H1 (cell line): ENCODE measurements around the gene FBXO38. TPM values are rescaled to one million over a fixed set of nuclear protein-coding genes. Genes with fewer than 3 reads are reported as not detected.

Experiments
- CTCF ChIA-PET: fragments of 300-600 bp; sonication (Branson Sonifier 250); formaldehyde crosslinking; loops from one replicate; lab custom pipeline; 2021; ENCODE audit not compliant: partially characterized antibody; lab: Charles Lee
- POLR2A ChIA-PET: fragments of 300-600 bp; sonication (Branson Sonifier 250); formaldehyde crosslinking; loops from one replicate; lab custom pipeline; 2021; ENCODE audit warnings: inconsistent platforms; ENCODE audit not compliant: partially characterized antibody; lab: Charles Lee
- DNase-seq, 2 experiments: peaks; one replicate each; pipeline versions ENCODE4 v3.0.0 to v3.0.0-alpha.2; 2010 to 2022; ENCODE audit warnings: low spot score in 2 of 2, low read depth in 1 of 2, mixed read lengths in 1 of 2
- FAIRE-seq: peaks from 2 replicates; lab custom pipeline; 2011; peaks lifted over from hg19 to GRCh38; lab: Jason Lieb, UNC
- H2AFZ ChIP-seq: 2 replicates; pipeline ENCODE4 v1.8.1; 2012; ENCODE audit warnings: low read length, inconsistent platforms
- H2AK5ac ChIP-seq: 2 replicates; pipeline ENCODE4 v1.6.1; 2013; ENCODE audit warnings: low read depth, low read length
- H2BK120ac ChIP-seq: replicated peaks from 2 replicates; pipeline ENCODE3; 2013; ENCODE audit warnings: low read depth, low read length, inconsistent platforms
- H2BK12ac ChIP-seq: 2 replicates; pipeline ENCODE4 v1.6.1; 2013; ENCODE audit warnings: low read depth, low read length
- H2BK15ac ChIP-seq: 2 replicates; pipeline ENCODE4 v1.6.1; 2013; ENCODE audit warnings: low read length
- H2BK20ac ChIP-seq: 2 replicates; pipeline ENCODE4 v1.6.1; 2013; ENCODE audit warnings: low read length
- H2BK5ac ChIP-seq: 2 replicates; pipeline ENCODE4 v1.6.1; 2013; ENCODE audit warnings: low read depth, low read length
- H3K14ac ChIP-seq: 2 replicates; pipeline ENCODE4 v1.6.1; 2013; ENCODE audit warnings: inconsistent platforms; ENCODE audit not compliant: insufficient read length
- H3K18ac ChIP-seq: 2 replicates; pipeline ENCODE4 v1.6.1; 2013; ENCODE audit warnings: low read length; ENCODE audit errors: extremely low read depth
- H3K23ac ChIP-seq: 2 replicates; pipeline ENCODE4 v1.6.1; 2013; ENCODE audit warnings: inconsistent platforms; ENCODE audit not compliant: insufficient read length
- H3K23me2 ChIP-seq: 2 replicates; pipeline ENCODE4 v1.6.1; 2013; ENCODE audit warnings: low read depth, low read length
- H3K27ac ChIP-seq: 2 replicates; pipeline ENCODE4 v1.6.1; 2011; ENCODE audit warnings: low read depth, low read length, inconsistent platforms
- H3K27me3 ChIP-seq, 4 experiments: replicated peaks in 1 of 4; 1 replicate in 1 of 4; 2 replicates in 3 of 4; pipeline versions ENCODE4 v1.6.1 to v1.8.1; 2011 to 2013; ENCODE audit warnings: low read length in 3 of 4, mild to moderate bottlenecking in 3 of 4, inconsistent platforms in 2 of 4, mixed read lengths in 2 of 4, moderate library complexity in 1 of 4; ENCODE audit not compliant: control insufficient read depth in 3 of 4, insufficient read depth in 3 of 4; ENCODE audit errors: extremely low read depth in 1 of 4
- H3K36me3 ChIP-seq, 4 experiments: 2 replicates each; pipeline versions ENCODE4 v1.6.1 to v1.8.1; 2011 to 2013; ENCODE audit warnings: mild to moderate bottlenecking in 4 of 4, low read length in 3 of 4, moderate library complexity in 2 of 4, control low read depth in 1 of 4, inconsistent platforms in 1 of 4; ENCODE audit not compliant: insufficient read depth in 4 of 4, control insufficient read depth in 2 of 4
- H3K4ac ChIP-seq: replicated peaks from 2 replicates; pipeline ENCODE3; 2013; ENCODE audit warnings: low read length, low read depth, mixed read lengths, inconsistent platforms; ENCODE audit not compliant: insufficient read length
- H3K4me1 ChIP-seq, 4 experiments: replicated peaks in 1 of 4; 1 replicate in 1 of 4; 2 replicates in 3 of 4; pipeline versions ENCODE4 v1.6.1 to v1.8.1; 2011 to 2013; ENCODE audit warnings: low read length in 3 of 4, inconsistent platforms in 2 of 4, mixed read lengths in 1 of 4; ENCODE audit not compliant: insufficient read depth in 4 of 4, control insufficient read depth in 3 of 4
- H3K4me2 ChIP-seq, 2 experiments: 2 replicates each; pipeline versions ENCODE4 v1.6.1 to v1.8.1; 2011 to 2013; ENCODE audit warnings: low read depth in 2 of 2, low read length in 2 of 2, control low read depth in 1 of 2, inconsistent platforms in 1 of 2, mild to moderate bottlenecking in 1 of 2; ENCODE audit not compliant: insufficient read depth in 1 of 2
- H3K4me3 ChIP-seq, 4 experiments: fragments of 200-600, 300-600 bp in 1 of 4; sonication (generic), shearing (Covaris generic), sonication (Bioruptor Twin) in 1 of 4; 2 replicates each; pipeline versions ENCODE4 v1.5.1 to v1.8.1; 2011 to 2016; ENCODE audit warnings: low read length in 4 of 4, low read depth in 3 of 4, control low read depth in 2 of 4, inconsistent platforms in 2 of 4, mild to moderate bottlenecking in 2 of 4, mixed read lengths in 1 of 4, moderate library complexity in 1 of 4; ENCODE audit not compliant: insufficient read depth in 2 of 4; ENCODE audit errors: extremely low read depth in 1 of 4
- H3K56ac ChIP-seq: replicated peaks from 2 replicates; pipeline ENCODE3; 2013; ENCODE audit warnings: low read depth, mild to moderate bottlenecking, mixed read lengths, low read length, inconsistent platforms; ENCODE audit not compliant: insufficient read length
- H3K79me1 ChIP-seq: 2 replicates; pipeline ENCODE4 v1.6.1; 2013; ENCODE audit warnings: low read depth, low read length, control low read depth
- H3K79me2 ChIP-seq, 2 experiments: 2 replicates each; pipeline versions ENCODE4 v1.6.1 to v1.8.1; 2012 to 2013; ENCODE audit warnings: low read length in 2 of 2, mild to moderate bottlenecking in 2 of 2, inconsistent platforms in 1 of 2; ENCODE audit not compliant: insufficient read depth in 2 of 2, control insufficient read depth in 1 of 2
- H3K9ac ChIP-seq, 4 experiments: replicated peaks in 1 of 4; 1 replicate in 1 of 4; 2 replicates in 3 of 4; pipeline versions ENCODE4 v1.6.1 to v1.8.1; 2011 to 2013; ENCODE audit warnings: low read depth in 3 of 4, low read length in 3 of 4, control low read depth in 2 of 4, mild to moderate bottlenecking in 2 of 4, moderate library complexity in 2 of 4, inconsistent platforms in 1 of 4; ENCODE audit errors: extremely low read depth in 1 of 4
- H3K9me3 ChIP-seq, 2 experiments: 2 replicates each; pipeline versions ENCODE4 v1.6.1 to v1.8.1; 2012 to 2013; ENCODE audit warnings: mild to moderate bottlenecking in 2 of 2, moderate library complexity in 2 of 2, control low read depth in 1 of 2, inconsistent platforms in 1 of 2, low read depth in 1 of 2, low read length in 1 of 2, mixed read lengths in 1 of 2; ENCODE audit not compliant: insufficient read depth in 2 of 2
- H4K20me1 ChIP-seq, 2 experiments: replicated peaks in 1 of 2; 2 replicates each; pipeline versions ENCODE3 to v1.8.1; 2011 to 2013; ENCODE audit warnings: inconsistent platforms in 2 of 2, low read length in 2 of 2, mild to moderate bottlenecking in 1 of 2; ENCODE audit not compliant: insufficient read depth in 2 of 2, control insufficient read depth in 1 of 2
- H4K5ac ChIP-seq: 2 replicates; pipeline ENCODE4 v1.6.1; 2013; ENCODE audit warnings: low read length, low read depth, mixed read lengths, inconsistent platforms; ENCODE audit not compliant: insufficient read length
- H4K8ac ChIP-seq: 2 replicates; pipeline ENCODE4 v1.8.0; 2013; ENCODE audit warnings: mild to moderate bottlenecking, moderate library complexity, low read length, inconsistent platforms; ENCODE audit not compliant: insufficient read depth; ENCODE audit errors: extremely low read depth
- H4K91ac ChIP-seq: replicated peaks from 2 replicates; pipeline ENCODE3; 2013; ENCODE audit warnings: low read length, mixed read lengths, inconsistent platforms; ENCODE audit not compliant: insufficient read length
- JUN ChIP-seq: IDR thresholded peaks from 2 replicates; pipeline ENCODE4 v1.6.1; 2011; ENCODE audit warnings: low read depth, mild to moderate bottlenecking, improper control_type of control experiment, low read length
- SAP30 ChIP-seq: fragments of 300-600 bp; sonication (generic); IDR thresholded peaks from 2 replicates; pipeline ENCODE4 v1.7.1; 2012; ENCODE audit warnings: low read length, moderate library complexity, mild to moderate bottlenecking, inconsistent platforms; ENCODE audit not compliant: insufficient read depth, insufficient replicate concordance
- SP2 ChIP-seq: IDR thresholded peaks from 2 replicates; pipeline ENCODE4 v1.6.1; 2012; ENCODE audit warnings: mild to moderate bottlenecking, low read length, inconsistent platforms
- TAF1 ChIP-seq: IDR thresholded peaks from 2 replicates; pipeline ENCODE4 v1.6.1; 2011; ENCODE audit warnings: mild to moderate bottlenecking, low read depth, low read length
- TAF7 ChIP-seq: optimal IDR thresholded peaks from 2 replicates; pipeline ENCODE3; 2011; ENCODE audit warnings: low read depth, mild to moderate bottlenecking, inconsistent platforms, low read length, moderate library complexity, borderline replicate concordance
- TEAD4 ChIP-seq: IDR thresholded peaks from 2 replicates; pipeline ENCODE4 v1.6.1; 2012; ENCODE audit warnings: low read depth, low read length, inconsistent platforms, mixed read lengths
- WGBS, 2 experiments: shearing (Covaris generic) in 1 of 2; methylation state at CpG; one replicate each; pipeline versions ENCODE4 v1.1.6 to v1.1.7; 2013 to 2015; ENCODE audit warnings: low lambda C conversion rate in 2 of 2, mixed read lengths in 2 of 2, inconsistent platforms in 1 of 2, low coverage in 1 of 2, missing lambda C conversion rate in 1 of 2; ENCODE audit not compliant: insufficient replicate concordance in 2 of 2, insufficient coverage in 1 of 2, insufficient read length in 1 of 2; ENCODE audit errors: extremely low coverage in 1 of 2, missing lambda C conversion rate in 1 of 2; 5-methylcytosine and 5-hydroxymethylcytosine counted together
- polyA plus RNA-seq, 7 experiments: library from polyadenylated mRNA; depleted of rRNA in 3 of 7; stranded (reverse) in 5 of 7; unstranded in 2 of 7; fragments of >200 nt in 5 of 7; fragments of 200-250 nt in 2 of 7; gene quantifications; 1 replicate in 5 of 7; 2 replicates in 1 of 7; 4 replicates in 1 of 7; pipeline versions ENCODE4 v1.2.1 to v1.2.3, GENCODE V29; 2011 to 2013; ENCODE audit warnings: missing spikeins in 2 of 7, mixed read lengths in 2 of 7
- total RNA-seq: library from RNA; stranded (reverse); fragmentation: NEBNext Ultra II Directional; extraction: Animal tissue kit (Norgen Biotek cat#: 25700); gene quantifications from 2 replicates; pipeline ENCODE4 v1.2.1, GENCODE V29; 2021

The FBXO38 gene
- total and polyA plus RNA-seq, 2 of the 8 experiments (the other 6 are each of a cell fraction or from before 2014, with no cell fraction given), result 9.1 to 34.3 TPM

GRCh38 chr5:148436029-148436428, 52.3 kb downstream of the FBXO38 start:
- H3K9ac ChIP-seq, result no peak overlapping the region
- H3K23ac ChIP-seq, result no peak overlapping the region
- H3K27ac ChIP-seq, result no peak overlapping the region
- WGBS, 2 experiments, result 95% methylated on average over 3 of the region's 3 CpGs; no CpG with 5 or more reads in 1 of the 2 experiments
- no peaks in the 10 kb centered on the region for H3K27me3 ChIP-seq
- H3K23me2 ChIP-seq, result no peaks in the 10 kb centered on the region
- H3K79me1 ChIP-seq, result no peaks in the 10 kb centered on the region
- no peak overlapping the region for H3K4ac ChIP-seq
- CTCF ChIA-PET, result no interaction called here
- H4K91ac ChIP-seq, result no peak overlapping the region
- no peak overlapping the region for H2BK5ac ChIP-seq
- no peak overlapping the region for H2BK120ac ChIP-seq
- H3K4me2 ChIP-seq, result no peak overlapping the region
- H3K4me3 ChIP-seq, result no peak overlapping the region
- H2BK12ac ChIP-seq, result no peak overlapping the region
- H2BK15ac ChIP-seq, result no peak overlapping the region
- no peak overlapping the region for H3K56ac ChIP-seq
- H3K9me3 ChIP-seq, result no peaks in the 10 kb centered on the region
- no peak overlapping the region for H3K18ac ChIP-seq
- no peak overlapping the region for H4K5ac ChIP-seq
- H3K14ac ChIP-seq, result no peak overlapping the region
- H2BK20ac ChIP-seq, result no peak overlapping the region
- no peak overlapping the region for H4K8ac ChIP-seq
- no peak overlapping the region for H2AK5ac ChIP-seq
- FAIRE-seq (no peak), DNase-seq (no peak)
- POLR2A ChIA-PET, result no interaction called here
- H3K4me1 ChIP-seq, result no peaks in the 10 kb centered on the region
- peaks cover 0 to 38% (median 29%) of the 10 kb centered on the region in 4 experiments; a peak in 7 of 8 replicates for H3K36me3 ChIP-seq
- no peaks in the 10 kb centered on the region for H3K79me2 ChIP-seq
- TF ChIP-seq TEAD4 (no peak), JUN (no peak), SAP30 (no peak), SP2 (no peak), TAF1 (no peak), TAF7 (no peak)
- H4K20me1 ChIP-seq, result peaks cover 0 to 1% of the 10 kb centered on the region in 2 experiments
- H2AFZ ChIP-seq, result no peak overlapping the region
